Endodermal cell (in vitro differentiated cells): ENCODE measurements around the gene RNF227. TPM values are rescaled to one million over a fixed set of nuclear protein-coding genes. Genes with fewer than 3 reads are reported as not detected.

Source experiments
- DNase-seq: peaks from one replicate; pipeline ENCODE4 v3.0.0-alpha.2; 2017
- H3K27ac ChIP-seq: 2 replicates; pipeline ENCODE4 v1.5.1; 2013; ENCODE audit warnings: mild to moderate bottlenecking, low read depth, low read length, moderate library complexity
- H3K27me3 ChIP-seq: 2 replicates; pipeline ENCODE4 v1.6.1; 2013; ENCODE audit warnings: mild to moderate bottlenecking, low read length, moderate library complexity; ENCODE audit not compliant: insufficient read depth, control insufficient read depth, poor library complexity, severe bottlenecking
- H3K36me3 ChIP-seq: 2 replicates; pipeline ENCODE4 v1.7.0; 2013; ENCODE audit warnings: mild to moderate bottlenecking, low read length, moderate library complexity; ENCODE audit not compliant: control insufficient read depth, insufficient read depth
- H3K4me1 ChIP-seq: one replicate; pipeline ENCODE4 v1.7.0; 2013; ENCODE audit warnings: low read length; ENCODE audit not compliant: control insufficient read depth, insufficient read depth
- H3K4me3 ChIP-seq: 2 replicates; pipeline ENCODE4 v1.5.1; 2013; ENCODE audit warnings: mild to moderate bottlenecking, low read length, moderate library complexity
- H3K9ac ChIP-seq: 2 replicates; pipeline ENCODE4 v1.6.1; 2013; ENCODE audit warnings: mild to moderate bottlenecking, low read length, moderate library complexity; ENCODE audit not compliant: poor library complexity, severe bottlenecking; ENCODE audit errors: extremely low read depth
- H3K9me3 ChIP-seq: 2 replicates; pipeline ENCODE4 v1.6.1; 2013; ENCODE audit warnings: mild to moderate bottlenecking, low read length, moderate library complexity; ENCODE audit not compliant: control insufficient read depth
- H3K27ac Mint-ChIP-seq: 2 replicates; pipeline ENCODE4 v1.8.0; 2020; ENCODE audit warnings: mixed read lengths
- H3K27me3 Mint-ChIP-seq: 2 replicates; pipeline ENCODE4 v1.8.0; 2021; ENCODE audit warnings: mild to moderate bottlenecking, mixed read lengths; ENCODE audit not compliant: insufficient read depth
- H3K36me3 Mint-ChIP-seq: 2 replicates; pipeline ENCODE4 v1.8.0; 2020; ENCODE audit warnings: low read depth, mixed read lengths
- H3K4me1 Mint-ChIP-seq: 2 replicates; pipeline ENCODE4 v1.8.0; 2020; ENCODE audit warnings: mixed read lengths
- H3K4me3 Mint-ChIP-seq: 2 replicates; pipeline ENCODE4 v1.8.0; 2020; ENCODE audit warnings: mild to moderate bottlenecking, moderate library complexity, mixed read lengths
- H3K9me3 Mint-ChIP-seq: 2 replicates; pipeline ENCODE4 v1.8.0; 2020; ENCODE audit warnings: mild to moderate bottlenecking, mixed read lengths
- CTCF ChIP-seq: fragments of 200-600 bp; sonication (generic); conservative IDR thresholded peaks from 2 replicates; pipeline ENCODE4 v1.5.0; 2021; ENCODE audit warnings: antibody characterized with exemption, mild to moderate bottlenecking
- WGBS, 2 experiments: methylation state at CpG; one replicate each; pipeline versions ENCODE4 v1.1.5 to v1.1.7; 2013; ENCODE audit warnings: missing lambda C conversion rate in 2 of 2, mixed read lengths in 1 of 2; ENCODE audit not compliant: insufficient coverage in 1 of 2, insufficient read length in 1 of 2; 5-methylcytosine and 5-hydroxymethylcytosine counted together
- total RNA-seq, 2 donors: library from RNA; stranded (reverse); fragmentation: NEBNext Ultra II Directional in 1 of 2; extraction: Animal tissue kit (Norgen Biotek cat#: 25700) in 1 of 2; gene quantifications; 2 replicates in 1 of 2; 3 replicates in 1 of 2; pipeline ENCODE4 v1.2.1, GENCODE V29; 2021

Gene RNF227
- total RNA-seq, 2 donors from 2014 or later = 1.1 to 1.6 TPM

- Mint-ChIP-seq H3K4me3 (no peak overlapping the region), H3K27me3 (no peaks in the 10 kb centered on the region), H3K27ac (no peak overlapping the region), H3K4me1 (peaks cover 2% of the 10 kb centered on the region), H3K36me3 (peaks cover 40% of the 10 kb centered on the region), H3K9me3 (peaks cover 7% of the 10 kb centered on the region)
- H3K9me3 ChIP-seq = no peaks in the 10 kb centered on the region
- no peak overlapping the region for H3K27ac ChIP-seq
- H3K4me1 ChIP-seq = no peaks in the 10 kb centered on the region
- no peak overlapping the region for H3K9ac ChIP-seq
- no peak for TF ChIP-seq CTCF
- no peak for DNase-seq
- peaks cover 37% of the 10 kb centered on the region for H3K36me3 ChIP-seq
- no peaks in the 10 kb centered on the region for H3K27me3 ChIP-seq
- no peak overlapping the region for H3K4me3 ChIP-seq
- 82 to 100% methylated on average over 3 to 5 of the region's 5 CpGs for WGBS, 2 experiments
Measured at GRCh38 chr17:7951143-7951792, 35.2 kb upstream of the RNF227 start.

GRCh38 chr17:7950578-7950977 is 34.5 kb upstream of the RNF227 start:
- no peak overlapping the region for H3K27ac ChIP-seq
- no peak overlapping the region for H3K9ac ChIP-seq
- Mint-ChIP-seq H3K9me3 (peaks cover 7% of the 10 kb centered on the region), H3K27me3 (no peaks in the 10 kb centered on the region), H3K27ac (no peak overlapping the region), H3K4me1 (peaks cover 2% of the 10 kb centered on the region), H3K36me3 (peaks cover 47% of the 10 kb centered on the region), H3K4me3 (no peak overlapping the region)
- DNase-seq = no peak
- peaks cover 44% of the 10 kb centered on the region for H3K36me3 ChIP-seq
- H3K27me3 ChIP-seq = no peaks in the 10 kb centered on the region
- H3K4me3 ChIP-seq = no peak overlapping the region
- 67 to 83% methylated on average over 1 to 3 of the region's 3 CpGs for WGBS, 2 experiments
- no peaks in the 10 kb centered on the region for H3K9me3 ChIP-seq
- no peaks in the 10 kb centered on the region for H3K4me1 ChIP-seq
- TF ChIP-seq CTCF = no peak

DNA sequence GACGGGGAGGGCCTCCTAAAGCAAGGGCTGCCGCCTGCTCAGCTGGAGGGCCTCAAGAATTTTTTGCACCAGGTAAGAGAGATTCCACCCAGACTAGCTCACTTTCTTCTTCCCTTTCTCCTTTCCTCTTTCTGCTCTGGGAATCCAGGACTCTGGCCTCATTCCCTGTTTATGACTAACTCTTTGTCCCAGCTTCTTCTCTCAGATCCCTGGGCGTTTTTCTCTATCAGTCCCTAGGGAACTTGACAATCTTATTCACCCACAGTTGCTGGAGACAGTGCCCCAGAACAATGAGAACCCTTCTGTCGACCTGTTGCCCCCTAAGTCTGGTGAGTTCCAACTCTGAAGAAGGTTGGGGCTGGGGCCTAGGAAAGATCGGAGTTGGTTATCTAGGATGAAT is 31.6 kb upstream of the RNF227 start:
- TF ChIP-seq CTCF = no peak
- Histone ChIP-seq H3K27ac (no peak overlapping the region), H3K27me3 (no peaks in the 10 kb centered on the region), H3K36me3 (peaks cover 69% of the 10 kb centered on the region), H3K9me3 (no peaks in the 10 kb centered on the region), H3K4me3 (no peak overlapping the region), H3K9ac (no peak overlapping the region), H3K4me1 (no peaks in the 10 kb centered on the region)
- H3K4me3 Mint-ChIP-seq = no peak overlapping the region
- no peaks in the 10 kb centered on the region for H3K4me1 Mint-ChIP-seq
- H3K9me3 Mint-ChIP-seq = peaks cover 1% of the 10 kb centered on the region
- no peaks in the 10 kb centered on the region for H3K27me3 Mint-ChIP-seq
- no peak for DNase-seq
- 93 to 95% methylated on average over 2 to 5 of the region's 5 CpGs for WGBS, 2 experiments
- H3K36me3 Mint-ChIP-seq = peaks cover 72% of the 10 kb centered on the region
- no peak overlapping the region for H3K27ac Mint-ChIP-seq
